K562 (cell line): ENCODE measurements around the gene LCE1A. TPM values are rescaled to one million over a fixed set of nuclear protein-coding genes. Genes with fewer than 3 reads are reported as not detected.

Source experiments
- ATAC-seq: fragments of 200-7000 bp; cut with Tn5 transposase; 3 replicates; pipeline ENCODE4 v1.9.1; 2020; ENCODE audit warnings: moderate library complexity
- BruUV-seq: library from RNA; stranded (reverse); fragments of 400-500 nt; replicated peaks from 2 replicates; lab custom pipeline; 2021; lab: Mats Ljungman, UMichigan
- CTCF ChIA-PET: fragments of 300-600 bp; formaldehyde crosslinking; extraction: SDS; loops from one replicate; lab custom pipeline; 2021; ENCODE audit warnings: low intra/inter-chr PET ratio; lab: Yijun Ruan, JAX
- POLR2A ChIA-PET: fragments of 300-600, 350-650 bp; sonication (Branson Sonifier 250); formaldehyde crosslinking; extraction: SDS; loops from one replicate; lab custom pipeline; 2021; ENCODE audit warnings: antibody characterized with exemption, inconsistent platforms; lab: Yijun Ruan, JAX
- DNase-seq, 4 experiments: peaks; one replicate each; pipeline versions ENCODE4 v3.0.0 to v3.0.0-alpha.2; 2011 to 2018; ENCODE audit warnings: low spot score in 3 of 4, mixed read lengths in 3 of 4; ENCODE audit errors: extremely low read depth in 1 of 4
- FAIRE-seq: peaks from 2 replicates; lab custom pipeline; 2011; peaks lifted over from hg19 to GRCh38; lab: Jason Lieb, UNC
- H2AFZ ChIP-seq: 2 replicates; pipeline ENCODE4 v1.6.0; 2011; ENCODE audit warnings: low read depth, low read length, control low read depth, inconsistent platforms
- H3K27ac ChIP-seq: fragments of 200-600 bp; 3 replicates; pipeline ENCODE4 v1.8.0; 2011; ENCODE audit warnings: low read depth, mild to moderate bottlenecking, control low read depth, inconsistent platforms, low read length, moderate library complexity, mixed read lengths; ENCODE audit errors: extremely low read depth
- H3K27me3 ChIP-seq, 2 experiments: fragments of 300-600 bp in 1 of 2; 2 replicates in 1 of 2; 3 replicates in 1 of 2; pipeline versions ENCODE4 v1.6.0 to v1.8.0; 2011; ENCODE audit warnings: inconsistent platforms in 2 of 2, low read length in 2 of 2, mild to moderate bottlenecking in 1 of 2, mixed read lengths in 1 of 2, moderate library complexity in 1 of 2; ENCODE audit not compliant: control insufficient read depth in 2 of 2, insufficient read depth in 2 of 2
- H3K36me3 ChIP-seq: fragments of 300-600 bp; 3 replicates; pipeline ENCODE4 v1.8.0; 2011; ENCODE audit warnings: mild to moderate bottlenecking, low read length, inconsistent platforms; ENCODE audit not compliant: control insufficient read depth, insufficient read depth
- H3K4me1 ChIP-seq, 2 experiments: fragments of 200-600 bp in 1 of 2; replicated peaks in 1 of 2; 2 replicates in 1 of 2; 3 replicates in 1 of 2; pipeline versions ENCODE4 v1.5.1 to v1.8.0; 2011; ENCODE audit warnings: inconsistent platforms in 2 of 2, low read length in 2 of 2, mild to moderate bottlenecking in 1 of 2, mixed read lengths in 1 of 2, moderate library complexity in 1 of 2; ENCODE audit not compliant: control insufficient read depth in 2 of 2, insufficient read depth in 2 of 2
- H3K4me2 ChIP-seq: 2 replicates; pipeline ENCODE4 v1.6.1; 2011; ENCODE audit warnings: low read length, control low read depth, inconsistent platforms, mixed read lengths; ENCODE audit not compliant: insufficient read depth
- H3K4me3 ChIP-seq: fragments of 200-600 bp; sonication (generic), shearing (Covaris generic); 2 replicates; pipeline ENCODE4 v1.5.1; 2016; ENCODE audit warnings: control low read depth, inconsistent platforms
- H3K79me2 ChIP-seq: fragments of 200-600 bp; 3 replicates; pipeline ENCODE4 v1.8.0; 2011; ENCODE audit warnings: low read length, inconsistent platforms; ENCODE audit not compliant: control insufficient read depth, insufficient read depth
- H3K9ac ChIP-seq, 2 experiments: 2 replicates each; pipeline versions ENCODE4 v1.6.0 to v1.6.1; 2011; ENCODE audit warnings: low read depth in 2 of 2, low read length in 2 of 2, control low read depth in 1 of 2, inconsistent platforms in 1 of 2, mild to moderate bottlenecking in 1 of 2, mixed read lengths in 1 of 2; ENCODE audit not compliant: insufficient read depth in 1 of 2
- H3K9me1 ChIP-seq: one replicate; pipeline ENCODE4 v1.6.0; 2011; ENCODE audit warnings: inconsistent platforms, mild to moderate bottlenecking, low read length, moderate library complexity; ENCODE audit not compliant: control insufficient read depth, insufficient read depth
- H3K9me3 ChIP-seq: replicated peaks from 2 replicates; pipeline ENCODE4 v1.5.1; 2011; ENCODE audit warnings: low read depth, low read length, inconsistent platforms; ENCODE audit not compliant: control insufficient read depth, insufficient read depth
- H4K20me1 ChIP-seq: replicated peaks from 2 replicates; pipeline ENCODE4 v1.6.1; 2011; ENCODE audit warnings: low read length, inconsistent platforms, mixed read lengths; ENCODE audit not compliant: control insufficient read depth, insufficient read depth
- CSDE1 ChIP-seq, 2 experiments: fragments of 450-650 bp; IDR thresholded peaks; 2 replicates each; pipeline ENCODE4 v1.6.1; 2016; ENCODE audit warnings: mild to moderate bottlenecking in 1 of 2
- SREBF1 ChIP-seq: fragments of 150-350 bp; IDR thresholded peaks from 2 replicates; pipeline ENCODE4 v1.6.1; 2014; ENCODE audit warnings: antibody characterized with exemption, low read depth, low read length, borderline replicate concordance
- ZC3H11A ChIP-seq: IDR thresholded peaks from 2 replicates; pipeline ENCODE4 v1.6.1; 2012; ENCODE audit warnings: low read depth, low read length, improper control_type of control experiment
- ZNF143 ChIP-seq: sonication (generic); formaldehyde crosslinking; IDR thresholded peaks from 2 replicates; pipeline ENCODE4 v1.9.0; 2022; ENCODE audit warnings: mild to moderate bottlenecking, missing genetic modification reagents
- WGBS: fragments of 100-300 bp; shearing (Covaris generic); methylation state at CpG from one replicate; pipeline ENCODE4 v1.1.6; 2016; ENCODE audit warnings: low coverage, mixed read lengths; ENCODE audit not compliant: insufficient coverage; ENCODE audit errors: missing lambda C conversion rate; 5-methylcytosine and 5-hydroxymethylcytosine counted together
- in situ Hi-C: fragments of 300-500 bp; cut with MboI; formaldehyde crosslinking; loops from 4 replicates; pipeline ENCODE4 v1.15.0; 2018; ENCODE audit warnings: inconsistent platforms, mixed read lengths
- intact Hi-C: fragments of 100-400 bp; cut with micrococcal nuclease; formaldehyde crosslinking; loops from 2 replicates; pipeline ENCODE4 v1.14.2; 2022
- polyA plus RNA-seq, 8 experiments: library from polyadenylated mRNA; depleted of rRNA in 4 of 8; stranded (reverse) in 5 of 8; unstranded in 3 of 8; fragments of >200 nt; fragmentation: Nextera tagmentation in 2 of 8; fragmentation: Illumina TruSeq in 1 of 8; extraction: Ambion mirVana in 2 of 8; extraction: Trizol in 1 of 8; gene quantifications; 2 replicates each; pipeline versions ENCODE4 v1.2.1 to v1.2.3, GENCODE V29; 2011 to 2014; ENCODE audit warnings: inconsistent platforms in 1 of 8, missing spikeins in 1 of 8
- total RNA-seq, 7 experiments: library from RNA; depleted of rRNA in 6 of 7; stranded (reverse); fragments of >200 nt in 6 of 7; fragmentation: Illumina TruSeq in 2 of 7; extraction: Trizol in 2 of 7; gene quantifications; 2 replicates each; pipeline versions ENCODE4 v1.2.1 to v1.2.3, GENCODE V29; 2011 to 2021; ENCODE audit warnings: low replicate concordance in 1 of 7
- TF ChIP-seq, protein P1 (sequence below): sonication (generic); formaldehyde crosslinking; IDR thresholded peaks from 2 replicates; pipeline ENCODE4 v1.8.0; 2023; ENCODE audit warnings: mild to moderate bottlenecking, missing genetic modification reagents
- TF ChIP-seq, protein P2 (sequence below): fragments of 250-450 bp; sonication (Bioruptor Pico); IDR thresholded peaks from 2 replicates; pipeline ENCODE4 v1.8.0; 2021; ENCODE audit warnings: moderate library complexity, mild to moderate bottlenecking, inconsistent platforms

The LCE1A gene
- total and polyA plus RNA-seq, 9 of the 15 experiments (the other 6 are each of a cell fraction or from before 2014, with no cell fraction given) = not detected

DNA sequence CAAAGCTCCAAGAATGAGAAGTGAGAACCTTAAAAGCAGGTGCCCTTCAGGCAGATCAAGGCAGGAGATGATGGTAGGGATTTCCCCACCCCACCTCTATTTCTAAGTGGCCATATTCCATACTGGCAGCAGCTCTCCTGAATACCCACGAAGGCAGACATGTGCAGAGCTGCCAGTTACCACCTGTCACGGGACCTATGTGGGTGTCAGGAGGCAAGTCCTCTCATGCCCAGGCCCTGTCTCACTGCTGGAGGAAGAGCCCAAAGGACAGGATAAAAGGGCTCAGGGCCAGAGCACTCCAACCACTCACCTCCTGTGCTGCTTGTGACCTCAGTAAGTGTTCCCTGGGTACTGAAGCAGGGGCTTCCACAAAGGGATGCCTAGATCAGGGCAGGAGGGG, 16.2 kb upstream of the LCE1A start:
- intact Hi-C loops = no loop called here
- FAIRE-seq = no peak
- no peak overlapping the region for H2AFZ ChIP-seq
- H4K20me1 ChIP-seq = no peaks in the 10 kb centered on the region
- no peaks in the 10 kb centered on the region for H3K36me3 ChIP-seq
- no peaks in the 10 kb centered on the region for H3K79me2 ChIP-seq
- 5% methylated on average over 2 of the region's 2 CpGs for WGBS
- in situ Hi-C loops = no loop called here
- no peaks in the 10 kb centered on the region for H3K9me3 ChIP-seq
- no peak overlapping the region for H3K4me2 ChIP-seq
- POLR2A ChIA-PET = no interaction called here
- H3K9me1 ChIP-seq = no peaks in the 10 kb centered on the region
- H3K4me1 ChIP-seq = no peaks in the 10 kb centered on the region
- CTCF ChIA-PET = no interaction called here
- TF ChIP-seq CSDE1 (IDR thresholded peaks at IDR 0.05) = no peak
- no peak for TF ChIP-seq ZC3H11A
- TF ChIP-seq, protein P1, sequence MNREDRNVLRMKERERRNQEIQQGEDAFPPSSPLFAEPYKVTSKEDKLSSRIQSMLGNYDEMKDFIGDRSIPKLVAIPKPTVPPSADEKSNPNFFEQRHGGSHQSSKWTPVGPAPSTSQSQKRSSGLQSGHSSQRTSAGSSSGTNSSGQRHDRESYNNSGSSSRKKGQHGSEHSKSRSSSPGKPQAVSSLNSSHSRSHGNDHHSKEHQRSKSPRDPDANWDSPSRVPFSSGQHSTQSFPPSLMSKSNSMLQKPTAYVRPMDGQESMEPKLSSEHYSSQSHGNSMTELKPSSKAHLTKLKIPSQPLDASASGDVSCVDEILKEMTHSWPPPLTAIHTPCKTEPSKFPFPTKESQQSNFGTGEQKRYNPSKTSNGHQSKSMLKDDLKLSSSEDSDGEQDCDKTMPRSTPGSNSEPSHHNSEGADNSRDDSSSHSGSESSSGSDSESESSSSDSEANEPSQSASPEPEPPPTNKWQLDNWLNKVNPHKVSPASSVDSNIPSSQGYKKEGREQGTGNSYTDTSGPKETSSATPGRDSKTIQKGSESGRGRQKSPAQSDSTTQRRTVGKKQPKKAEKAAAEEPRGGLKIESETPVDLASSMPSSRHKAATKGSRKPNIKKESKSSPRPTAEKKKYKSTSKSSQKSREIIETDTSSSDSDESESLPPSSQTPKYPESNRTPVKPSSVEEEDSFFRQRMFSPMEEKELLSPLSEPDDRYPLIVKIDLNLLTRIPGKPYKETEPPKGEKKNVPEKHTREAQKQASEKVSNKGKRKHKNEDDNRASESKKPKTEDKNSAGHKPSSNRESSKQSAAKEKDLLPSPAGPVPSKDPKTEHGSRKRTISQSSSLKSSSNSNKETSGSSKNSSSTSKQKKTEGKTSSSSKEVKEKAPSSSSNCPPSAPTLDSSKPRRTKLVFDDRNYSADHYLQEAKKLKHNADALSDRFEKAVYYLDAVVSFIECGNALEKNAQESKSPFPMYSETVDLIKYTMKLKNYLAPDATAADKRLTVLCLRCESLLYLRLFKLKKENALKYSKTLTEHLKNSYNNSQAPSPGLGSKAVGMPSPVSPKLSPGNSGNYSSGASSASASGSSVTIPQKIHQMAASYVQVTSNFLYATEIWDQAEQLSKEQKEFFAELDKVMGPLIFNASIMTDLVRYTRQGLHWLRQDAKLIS (CRISPR knock-in tag) = no peak
- TF ChIP-seq, protein P2, sequence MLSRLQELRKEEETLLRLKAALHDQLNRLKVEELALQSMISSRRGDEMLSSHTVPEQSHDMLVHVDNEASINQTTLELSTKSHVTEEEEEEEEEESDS (CRISPR knock-in tag) = no peak
- no peak for TF ChIP-seq SREBF1
- no peak for TF ChIP-seq ZNF143 (CRISPR knock-in tag)
- no peak overlapping the region for H3K9ac ChIP-seq
- no peak for DNase-seq
- no peak overlapping the region for H3K4me3 ChIP-seq
- BruUV-seq = no TSS peak
- no peak overlapping the region for H3K27ac ChIP-seq
- ATAC-seq = no peak
- no peaks in the 10 kb centered on the region for H3K27me3 ChIP-seq
